K562 (cell line): ENCODE data around the gene SLC30A10. TPM values are rescaled to one million over a fixed set of nuclear protein-coding genes. Genes with fewer than 3 reads are reported as not detected.

Source experiments
- ATAC-seq: fragments of 200-7000 bp; cut with Tn5 transposase; 3 replicates; pipeline ENCODE4 v1.9.1; 2020; ENCODE audit warnings: moderate library complexity
- BruUV-seq: library from RNA; stranded (reverse); fragments of 400-500 nt; replicated peaks from 2 replicates; lab custom pipeline; 2021; lab: Mats Ljungman, UMichigan
- CTCF ChIA-PET: fragments of 300-600 bp; formaldehyde crosslinking; extraction: SDS; loops from one replicate; lab custom pipeline; 2021; ENCODE audit warnings: low intra/inter-chr PET ratio; lab: Yijun Ruan, JAX
- POLR2A ChIA-PET: fragments of 300-600, 350-650 bp; sonication (Branson Sonifier 250); formaldehyde crosslinking; extraction: SDS; loops from one replicate; lab custom pipeline; 2021; ENCODE audit warnings: antibody characterized with exemption, inconsistent platforms; lab: Yijun Ruan, JAX
- DNase-seq, 4 experiments: peaks; one replicate each; pipeline versions ENCODE4 v3.0.0 to v3.0.0-alpha.2; 2011 to 2018; ENCODE audit warnings: low spot score in 3 of 4, mixed read lengths in 3 of 4; ENCODE audit errors: extremely low read depth in 1 of 4
- FAIRE-seq: peaks from 2 replicates; lab custom pipeline; 2011; peaks lifted over from hg19 to GRCh38; lab: Jason Lieb, UNC
- H2AFZ ChIP-seq: 2 replicates; pipeline ENCODE4 v1.6.0; 2011; ENCODE audit warnings: low read depth, low read length, control low read depth, inconsistent platforms
- H3K27ac ChIP-seq: fragments of 200-600 bp; 3 replicates; pipeline ENCODE4 v1.8.0; 2011; ENCODE audit warnings: low read depth, mild to moderate bottlenecking, control low read depth, inconsistent platforms, low read length, moderate library complexity, mixed read lengths; ENCODE audit errors: extremely low read depth
- H3K27me3 ChIP-seq, 2 experiments: fragments of 300-600 bp in 1 of 2; 2 replicates in 1 of 2; 3 replicates in 1 of 2; pipeline versions ENCODE4 v1.6.0 to v1.8.0; 2011; ENCODE audit warnings: inconsistent platforms in 2 of 2, low read length in 2 of 2, mild to moderate bottlenecking in 1 of 2, mixed read lengths in 1 of 2, moderate library complexity in 1 of 2; ENCODE audit not compliant: control insufficient read depth in 2 of 2, insufficient read depth in 2 of 2
- H3K36me3 ChIP-seq: fragments of 300-600 bp; 3 replicates; pipeline ENCODE4 v1.8.0; 2011; ENCODE audit warnings: mild to moderate bottlenecking, low read length, inconsistent platforms; ENCODE audit not compliant: control insufficient read depth, insufficient read depth
- H3K4me1 ChIP-seq, 2 experiments: fragments of 200-600 bp in 1 of 2; replicated peaks in 1 of 2; 2 replicates in 1 of 2; 3 replicates in 1 of 2; pipeline versions ENCODE4 v1.5.1 to v1.8.0; 2011; ENCODE audit warnings: inconsistent platforms in 2 of 2, low read length in 2 of 2, mild to moderate bottlenecking in 1 of 2, mixed read lengths in 1 of 2, moderate library complexity in 1 of 2; ENCODE audit not compliant: control insufficient read depth in 2 of 2, insufficient read depth in 2 of 2
- H3K4me2 ChIP-seq: 2 replicates; pipeline ENCODE4 v1.6.1; 2011; ENCODE audit warnings: low read length, control low read depth, inconsistent platforms, mixed read lengths; ENCODE audit not compliant: insufficient read depth
- H3K4me3 ChIP-seq: fragments of 200-600 bp; sonication (generic), shearing (Covaris generic); 2 replicates; pipeline ENCODE4 v1.5.1; 2016; ENCODE audit warnings: control low read depth, inconsistent platforms
- H3K79me2 ChIP-seq: fragments of 200-600 bp; 3 replicates; pipeline ENCODE4 v1.8.0; 2011; ENCODE audit warnings: low read length, inconsistent platforms; ENCODE audit not compliant: control insufficient read depth, insufficient read depth
- H3K9ac ChIP-seq, 2 experiments: 2 replicates each; pipeline versions ENCODE4 v1.6.0 to v1.6.1; 2011; ENCODE audit warnings: low read depth in 2 of 2, low read length in 2 of 2, control low read depth in 1 of 2, inconsistent platforms in 1 of 2, mild to moderate bottlenecking in 1 of 2, mixed read lengths in 1 of 2; ENCODE audit not compliant: insufficient read depth in 1 of 2
- H3K9me1 ChIP-seq: one replicate; pipeline ENCODE4 v1.6.0; 2011; ENCODE audit warnings: inconsistent platforms, mild to moderate bottlenecking, low read length, moderate library complexity; ENCODE audit not compliant: control insufficient read depth, insufficient read depth
- H3K9me3 ChIP-seq: replicated peaks from 2 replicates; pipeline ENCODE4 v1.5.1; 2011; ENCODE audit warnings: low read depth, low read length, inconsistent platforms; ENCODE audit not compliant: control insufficient read depth, insufficient read depth
- H4K20me1 ChIP-seq: replicated peaks from 2 replicates; pipeline ENCODE4 v1.6.1; 2011; ENCODE audit warnings: low read length, inconsistent platforms, mixed read lengths; ENCODE audit not compliant: control insufficient read depth, insufficient read depth
- ATF1 ChIP-seq, 2 experiments: fragments of 450-650 bp in 1 of 2; IDR thresholded peaks; 2 replicates each; pipeline ENCODE4 v1.6.1; 2016; ENCODE audit warnings: missing compliant biosample characterization in 1 of 2, missing genetic modification characterization in 1 of 2
- EP400 ChIP-seq: fragments of 450-650 bp; IDR thresholded peaks from 2 replicates; pipeline ENCODE4 v1.6.1; 2017; ENCODE audit warnings: antibody characterized with exemption, mild to moderate bottlenecking, moderate library complexity
- MTA1 ChIP-seq: fragments of 450-650 bp; IDR thresholded peaks from 2 replicates; pipeline ENCODE4 v1.6.1; 2017; ENCODE audit warnings: borderline replicate concordance
- SRSF1 ChIP-seq: fragments of 200-400 bp; formaldehyde crosslinking; IDR thresholded peaks from 2 replicates; pipeline ENCODE4 v1.6.1; 2017; ENCODE audit warnings: mild to moderate bottlenecking, low read depth, low read length, moderate library complexity
- TAF1 ChIP-seq: IDR thresholded peaks from 2 replicates; pipeline ENCODE4 v1.6.1; 2011; ENCODE audit warnings: mild to moderate bottlenecking, low read length, moderate library complexity; ENCODE audit not compliant: insufficient read depth, control insufficient read depth, severe bottlenecking; ENCODE audit errors: extremely low read depth
- ZFP30 ChIP-seq: fragments of 250-450 bp; sonication (Bioruptor Pico); IDR thresholded peaks from 2 replicates; pipeline ENCODE4 v1.8.0; 2022; ENCODE audit warnings: moderate library complexity, mild to moderate bottlenecking, inconsistent platforms, borderline replicate concordance
- WGBS: fragments of 100-300 bp; shearing (Covaris generic); methylation state at CpG from one replicate; pipeline ENCODE4 v1.1.6; 2016; ENCODE audit warnings: low coverage, mixed read lengths; ENCODE audit not compliant: insufficient coverage; ENCODE audit errors: missing lambda C conversion rate; 5-methylcytosine and 5-hydroxymethylcytosine counted together
- in situ Hi-C: fragments of 300-500 bp; cut with MboI; formaldehyde crosslinking; loops from 4 replicates; pipeline ENCODE4 v1.15.0; 2018; ENCODE audit warnings: inconsistent platforms, mixed read lengths
- intact Hi-C: fragments of 100-400 bp; cut with micrococcal nuclease; formaldehyde crosslinking; loops from 2 replicates; pipeline ENCODE4 v1.14.2; 2022
- polyA plus RNA-seq, 8 experiments: library from polyadenylated mRNA; depleted of rRNA in 4 of 8; stranded (reverse) in 5 of 8; unstranded in 3 of 8; fragments of >200 nt; fragmentation: Nextera tagmentation in 2 of 8; fragmentation: Illumina TruSeq in 1 of 8; extraction: Ambion mirVana in 2 of 8; extraction: Trizol in 1 of 8; gene quantifications; 2 replicates each; pipeline versions ENCODE4 v1.2.1 to v1.2.3, GENCODE V29; 2011 to 2014; ENCODE audit warnings: inconsistent platforms in 1 of 8, missing spikeins in 1 of 8
- total RNA-seq, 7 experiments: library from RNA; depleted of rRNA in 6 of 7; stranded (reverse); fragments of >200 nt in 6 of 7; fragmentation: Illumina TruSeq in 2 of 7; extraction: Trizol in 2 of 7; gene quantifications; 2 replicates each; pipeline versions ENCODE4 v1.2.1 to v1.2.3, GENCODE V29; 2011 to 2021; ENCODE audit warnings: low replicate concordance in 1 of 7
- TF ChIP-seq, protein P1 (sequence below), 2 experiments: fragments of 450-650 bp; formaldehyde crosslinking in 1 of 2; IDR thresholded peaks; 2 replicates each; pipeline versions ENCODE4 v1.4.0 to v1.6.1; 2014 to 2020; ENCODE audit warnings: mild to moderate bottlenecking in 2 of 2, borderline replicate concordance in 1 of 2, low read depth in 1 of 2
- TF ChIP-seq, protein P2 (sequence below): fragments of 250-450 bp; sonication (Bioruptor Pico); IDR thresholded peaks from 2 replicates; pipeline ENCODE4 v1.5.0; 2021
- TF ChIP-seq, protein P3 (sequence below): sonication (generic); formaldehyde crosslinking; IDR thresholded peaks from 2 replicates; pipeline ENCODE4 v1.5.0; 2020; ENCODE audit warnings: missing genetic modification reagents

The SLC30A10 gene
- total and polyA plus RNA-seq, 9 of the 15 experiments (the other 6 are each of a cell fraction or from before 2014, with no cell fraction given), result 2.6 to 11.3 (median 7.1) TPM

DNA sequence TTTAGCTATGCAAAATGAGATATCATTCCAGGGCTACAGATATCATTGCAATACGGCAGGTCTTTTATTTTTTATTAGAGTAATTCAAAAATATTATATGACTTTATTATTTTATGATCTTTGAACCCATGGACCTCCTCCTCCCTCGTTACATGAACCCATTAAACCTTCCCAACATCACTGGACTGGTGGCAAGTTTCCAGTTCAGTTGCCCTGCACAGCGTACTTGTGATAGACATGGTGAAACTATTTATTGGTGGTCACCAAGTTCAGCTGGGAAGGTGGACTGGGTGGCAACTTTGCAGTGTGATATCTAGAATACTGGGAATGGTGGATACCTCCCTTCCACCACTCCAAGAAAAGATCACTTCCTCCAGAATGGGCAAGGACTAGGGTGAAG is 52.5 kb downstream of the SLC30A10 start:
- Histone ChIP-seq H3K4me1 (peaks cover 0 to 15% of the 10 kb centered on the region in 2 experiments; a peak in 2 of 5 replicates), H4K20me1 (no peaks in the 10 kb centered on the region), H3K27ac (no peak overlapping the region), H3K79me2 (no peaks in the 10 kb centered on the region), H2AFZ (peak overlapping the region; percentile 29; the same call in 1 of the 2 replicates), H3K9me3 (no peaks in the 10 kb centered on the region), H3K4me2 (no peak overlapping the region), H3K9ac (no peak overlapping the region), H3K36me3 (no peaks in the 10 kb centered on the region), H3K9me1 (no peaks in the 10 kb centered on the region), H3K27me3 (no peaks in the 10 kb centered on the region), H3K4me3 (no peak overlapping the region)
- CTCF ChIA-PET, result no interaction called here
- intact Hi-C loops (loop anchor here (1.0 to 2.0 kb wide), 5 partner anchors 31 to 341 kb away; partner anchors contain the start of gene BPNT1), in situ Hi-C loops (loop anchor here (10.0 kb wide), 1 partner anchor 89 kb away; no protein-coding TSS in a partner anchor)
- no TSS peak for BruUV-seq
- ATAC-seq (no peak), DNase-seq (no peak), FAIRE-seq (no peak)
- 61% methylated on average over 3 of the region's 3 CpGs for WGBS
- TF ChIP-seq, protein P1, sequence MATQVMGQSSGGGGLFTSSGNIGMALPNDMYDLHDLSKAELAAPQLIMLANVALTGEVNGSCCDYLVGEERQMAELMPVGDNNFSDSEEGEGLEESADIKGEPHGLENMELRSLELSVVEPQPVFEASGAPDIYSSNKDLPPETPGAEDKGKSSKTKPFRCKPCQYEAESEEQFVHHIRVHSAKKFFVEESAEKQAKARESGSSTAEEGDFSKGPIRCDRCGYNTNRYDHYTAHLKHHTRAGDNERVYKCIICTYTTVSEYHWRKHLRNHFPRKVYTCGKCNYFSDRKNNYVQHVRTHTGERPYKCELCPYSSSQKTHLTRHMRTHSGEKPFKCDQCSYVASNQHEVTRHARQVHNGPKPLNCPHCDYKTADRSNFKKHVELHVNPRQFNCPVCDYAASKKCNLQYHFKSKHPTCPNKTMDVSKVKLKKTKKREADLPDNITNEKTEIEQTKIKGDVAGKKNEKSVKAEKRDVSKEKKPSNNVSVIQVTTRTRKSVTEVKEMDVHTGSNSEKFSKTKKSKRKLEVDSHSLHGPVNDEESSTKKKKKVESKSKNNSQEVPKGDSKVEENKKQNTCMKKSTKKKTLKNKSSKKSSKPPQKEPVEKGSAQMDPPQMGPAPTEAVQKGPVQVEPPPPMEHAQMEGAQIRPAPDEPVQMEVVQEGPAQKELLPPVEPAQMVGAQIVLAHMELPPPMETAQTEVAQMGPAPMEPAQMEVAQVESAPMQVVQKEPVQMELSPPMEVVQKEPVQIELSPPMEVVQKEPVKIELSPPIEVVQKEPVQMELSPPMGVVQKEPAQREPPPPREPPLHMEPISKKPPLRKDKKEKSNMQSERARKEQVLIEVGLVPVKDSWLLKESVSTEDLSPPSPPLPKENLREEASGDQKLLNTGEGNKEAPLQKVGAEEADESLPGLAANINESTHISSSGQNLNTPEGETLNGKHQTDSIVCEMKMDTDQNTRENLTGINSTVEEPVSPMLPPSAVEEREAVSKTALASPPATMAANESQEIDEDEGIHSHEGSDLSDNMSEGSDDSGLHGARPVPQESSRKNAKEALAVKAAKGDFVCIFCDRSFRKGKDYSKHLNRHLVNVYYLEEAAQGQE (IDR thresholded peaks at IDR 0.05; ENCODE audit: borderline replicate concordance), result no peak
- TF ChIP-seq, protein P1 (CRISPR knock-in tag; IDR thresholded peaks at IDR 0.05; ENCODE audit: low read depth), result no peak
- TF ChIP-seq, protein P2, sequence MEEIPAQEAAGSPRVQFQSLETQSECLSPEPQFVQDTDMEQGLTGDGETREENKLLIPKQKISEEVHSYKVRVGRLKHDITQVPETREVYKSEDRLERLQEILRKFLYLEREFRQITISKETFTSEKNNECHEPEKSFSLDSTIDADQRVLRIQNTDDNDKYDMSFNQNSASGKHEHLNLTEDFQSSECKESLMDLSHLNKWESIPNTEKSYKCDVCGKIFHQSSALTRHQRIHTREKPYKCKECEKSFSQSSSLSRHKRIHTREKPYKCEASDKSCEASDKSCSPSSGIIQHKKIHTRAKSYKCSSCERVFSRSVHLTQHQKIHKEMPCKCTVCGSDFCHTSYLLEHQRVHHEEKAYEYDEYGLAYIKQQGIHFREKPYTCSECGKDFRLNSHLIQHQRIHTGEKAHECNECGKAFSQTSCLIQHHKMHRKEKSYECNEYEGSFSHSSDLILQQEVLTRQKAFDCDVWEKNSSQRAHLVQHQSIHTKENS (CRISPR knock-in tag), result no peak
- TF ChIP-seq ATF1 (CRISPR knock-in tag; IDR thresholded peaks at IDR 0.05), result no peak
- no peak for TF ChIP-seq ATF1 (tag; IDR thresholded peaks at IDR 0.05)
- no peak for TF ChIP-seq MTA1
- TF ChIP-seq SRSF1, result no peak
- TF ChIP-seq EP400, result no peak
- no peak for TF ChIP-seq TAF1
- TF ChIP-seq ZFP30 (CRISPR knock-in tag), result no peak
- TF ChIP-seq, protein P3, sequence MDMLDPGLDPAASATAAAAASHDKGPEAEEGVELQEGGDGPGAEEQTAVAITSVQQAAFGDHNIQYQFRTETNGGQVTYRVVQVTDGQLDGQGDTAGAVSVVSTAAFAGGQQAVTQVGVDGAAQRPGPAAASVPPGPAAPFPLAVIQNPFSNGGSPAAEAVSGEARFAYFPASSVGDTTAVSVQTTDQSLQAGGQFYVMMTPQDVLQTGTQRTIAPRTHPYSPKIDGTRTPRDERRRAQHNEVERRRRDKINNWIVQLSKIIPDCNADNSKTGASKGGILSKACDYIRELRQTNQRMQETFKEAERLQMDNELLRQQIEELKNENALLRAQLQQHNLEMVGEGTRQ (CRISPR knock-in tag), result no peak
- POLR2A ChIA-PET, result interaction anchor here (0.8 to 1.0 kb wide), 2 partner anchors 8 to 104 kb away, joined by 3 read pairs; no protein-coding TSS in a partner anchor
